Measurements from ENCODE around the gene P2RY2.

P2RY2 gene

GRCh38 chr11:73218106-73218829, at the start of gene P2RY2:
Gene P2RY2 (plus strand): TSS chr11:73218281. CDS start chr11:73234160, 15,879 bp downstream.
- TF ChIP-seq ZNF274 (IDR thresholded peaks at IDR 0.05; ENCODE audit: low read depth, low read length): no peak
- peak within 1 kb of the TSS; percentile 27; the same call in 1 of the 2 replicates for H3K4me3 ChIP-seq (ENCODE audit: low read length)

- H3K4me3 ChIP-seq (ENCODE audit: low read length): no peak overlapping the region
- no peak for TF ChIP-seq ZNF274 (IDR thresholded peaks at IDR 0.05; ENCODE audit: low read depth, low read length)
Observed at GRCh38 chr11:73168925-73169579, 49.0 kb upstream of the P2RY2 start.

GRCh38 chr11:73170140-73170539, 47.9 kb upstream of the P2RY2 start:
- TF ChIP-seq ZNF274 (IDR thresholded peaks at IDR 0.05; ENCODE audit: low read depth, low read length): no peak
- no peak overlapping the region for H3K4me3 ChIP-seq (ENCODE audit: low read length)

GRCh38 chr11:73171436-73172161, 46.5 kb upstream of the P2RY2 start:
- no peak overlapping the region for H3K4me3 ChIP-seq (ENCODE audit: low read length)
- no peak for TF ChIP-seq ZNF274 (IDR thresholded peaks at IDR 0.05; ENCODE audit: low read depth, low read length)

GRCh38 chr11:73172992-73173656, 45.0 kb upstream of the P2RY2 start:
- no peak for TF ChIP-seq ZNF274 (IDR thresholded peaks at IDR 0.05; ENCODE audit: low read depth, low read length)
- no peak overlapping the region for H3K4me3 ChIP-seq (ENCODE audit: low read length)

- H3K4me3 ChIP-seq (ENCODE audit: low read length): no peak overlapping the region
- TF ChIP-seq ZNF274 (IDR thresholded peaks at IDR 0.05; ENCODE audit: low read depth, low read length): no peak
Observed at GRCh38 chr11:73173755-73174494, 44.2 kb upstream of the P2RY2 start.

- no peak overlapping the region for H3K4me3 ChIP-seq (ENCODE audit: low read length)
- no peak for TF ChIP-seq ZNF274 (IDR thresholded peaks at IDR 0.05; ENCODE audit: low read depth, low read length)
Observed at GRCh38 chr11:73174495-73174791, 43.6 kb upstream of the P2RY2 start.

GRCh38 chr11:73175551-73176144, 42.4 kb upstream of the P2RY2 start:
- TF ChIP-seq ZNF274 (IDR thresholded peaks at IDR 0.05; ENCODE audit: low read depth, low read length): no peak
- no peak overlapping the region for H3K4me3 ChIP-seq (ENCODE audit: low read length)

- no peak for TF ChIP-seq ZNF274 (IDR thresholded peaks at IDR 0.05; ENCODE audit: low read depth, low read length)
- no peak overlapping the region for H3K4me3 ChIP-seq (ENCODE audit: low read length)
Observed at GRCh38 chr11:73176145-73176873, 41.8 kb upstream of the P2RY2 start.

- H3K4me3 ChIP-seq (ENCODE audit: low read length): no peak overlapping the region
- no peak for TF ChIP-seq ZNF274 (IDR thresholded peaks at IDR 0.05; ENCODE audit: low read depth, low read length)
Observed at GRCh38 chr11:73176874-73177155, 41.3 kb upstream of the P2RY2 start.

GRCh38 chr11:73177380-73177777, 40.7 kb upstream of the P2RY2 start:
- no peak overlapping the region for H3K4me3 ChIP-seq (ENCODE audit: low read length)
- no peak for TF ChIP-seq ZNF274 (IDR thresholded peaks at IDR 0.05; ENCODE audit: low read depth, low read length)

- no peak for TF ChIP-seq ZNF274 (IDR thresholded peaks at IDR 0.05; ENCODE audit: low read depth, low read length)
- H3K4me3 ChIP-seq (ENCODE audit: low read length): no peak overlapping the region
Observed at GRCh38 chr11:73177778-73178539, 40.1 kb upstream of the P2RY2 start.
